HTERT RPE-1 (cell line): ENCODE results near the gene PDXP.
"Not testable (repeated sequence)": the region's sequence is repeated elsewhere in the genome, so short reads cannot be mapped to it uniquely, and the experiment has no call there.

Source experiments
- in situ Hi-C: fragments of 300-500 bp; cut with MboI; formaldehyde crosslinking; loops from 4 replicates; pipeline ENCODE4 v1.14.3; 2020; ENCODE audit warnings: low sequenced_read_pairs

PDXP gene

DNA sequence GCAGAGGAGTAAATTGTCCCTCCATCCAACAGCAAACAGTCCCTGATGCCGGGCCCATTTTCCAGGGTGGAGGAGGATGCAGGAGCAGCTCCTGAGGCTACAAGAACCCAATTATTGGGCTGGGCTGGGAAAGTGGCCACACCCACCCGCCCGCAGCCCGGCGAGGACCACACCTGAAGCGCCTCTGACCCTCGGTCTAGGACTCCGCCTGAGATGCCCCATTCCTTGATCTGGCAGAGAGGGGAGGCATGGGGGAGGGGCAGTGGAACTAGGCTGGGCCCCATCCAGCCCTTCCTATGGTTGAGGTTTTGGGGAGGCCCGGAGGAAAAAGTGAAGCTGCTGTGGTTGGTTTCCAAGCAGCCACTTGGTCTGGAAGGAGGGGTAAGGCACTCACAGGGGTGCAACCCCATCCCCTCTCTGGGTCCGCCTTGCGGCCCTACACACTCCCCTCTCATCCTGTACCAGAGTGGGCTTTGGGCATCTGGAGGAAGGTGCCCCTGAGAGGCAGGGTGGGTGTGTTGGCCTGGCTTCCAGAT lies 14.5 kb downstream of the PDXP start:
- in situ Hi-C loops = no loop called here

DNA sequence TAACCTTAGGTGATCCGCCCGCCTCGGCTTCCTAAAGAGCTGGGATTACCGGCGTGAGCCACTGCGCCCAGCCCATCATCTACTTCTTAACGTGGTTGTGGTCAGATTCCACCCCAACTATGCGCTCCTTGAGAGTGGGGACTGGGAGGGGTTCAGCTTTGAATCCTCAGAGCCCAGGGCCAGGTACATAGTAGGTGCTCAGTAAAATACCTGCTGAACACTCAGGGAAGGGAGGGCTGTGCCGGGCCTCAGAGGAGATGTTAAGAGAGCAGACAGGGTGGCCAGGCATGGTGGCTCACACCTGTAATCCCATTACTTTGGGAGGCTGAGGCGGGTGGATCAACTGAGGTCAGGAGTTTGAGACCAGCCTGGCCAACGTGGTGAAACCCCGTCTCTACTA lies 15.7 kb downstream of the PDXP start:
- in situ Hi-C loops = no loop called here

DNA sequence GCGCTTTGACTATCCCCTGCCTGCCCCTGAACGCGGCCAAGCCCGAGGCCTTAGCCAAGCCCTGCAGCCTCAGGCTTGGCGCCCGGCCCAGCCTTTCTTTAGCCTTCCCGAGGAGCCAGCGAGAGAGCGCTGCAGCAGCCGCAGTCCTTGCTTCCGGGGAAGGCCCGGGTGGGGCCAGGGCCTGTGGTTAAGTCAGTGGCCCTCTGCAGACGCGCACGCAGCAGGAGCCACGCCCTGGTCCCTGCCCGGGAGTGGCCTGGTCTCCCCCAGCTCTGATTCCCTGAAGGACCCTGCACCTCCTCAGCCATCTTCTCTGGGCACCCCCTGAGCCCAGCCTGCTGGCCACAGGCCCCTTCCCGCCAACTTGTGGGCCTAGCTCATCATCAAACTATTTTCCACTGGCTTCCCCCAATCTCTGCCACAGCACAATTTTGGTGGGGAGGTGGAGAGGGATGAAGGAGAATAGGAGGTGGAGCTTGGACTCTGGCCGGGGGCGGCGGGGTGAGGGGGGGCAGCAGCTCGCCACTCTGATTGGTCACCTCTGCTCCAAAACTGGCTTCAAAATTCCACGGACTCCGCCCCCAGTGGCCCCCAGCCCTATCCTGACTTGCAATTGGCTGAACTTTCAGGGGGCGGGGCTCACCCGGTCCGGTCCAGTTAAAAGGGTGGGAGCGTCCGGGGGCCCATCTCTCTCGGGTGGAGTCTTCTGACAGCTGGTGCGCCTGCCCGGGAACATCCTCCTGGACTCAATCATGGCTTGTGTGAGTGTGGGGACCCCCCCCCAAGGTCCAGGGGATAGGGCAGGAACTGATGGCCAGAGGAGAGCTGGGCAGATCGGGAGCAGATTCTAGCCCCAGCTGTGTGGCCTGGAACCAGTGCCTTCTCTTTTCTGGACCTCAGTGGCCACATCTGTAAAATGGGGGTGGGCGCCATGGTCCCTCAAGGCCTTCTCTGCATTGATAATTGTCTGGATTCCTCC lies 16.7 kb downstream of the PDXP start, which contains the start of gene LGALS1:
LGALS1 (plus strand) TSS at position 686 of the 979 bp plus-strand sequence; CDS start at position 753, 67 bp downstream.
- in situ Hi-C loops = no loop called here

DNA sequence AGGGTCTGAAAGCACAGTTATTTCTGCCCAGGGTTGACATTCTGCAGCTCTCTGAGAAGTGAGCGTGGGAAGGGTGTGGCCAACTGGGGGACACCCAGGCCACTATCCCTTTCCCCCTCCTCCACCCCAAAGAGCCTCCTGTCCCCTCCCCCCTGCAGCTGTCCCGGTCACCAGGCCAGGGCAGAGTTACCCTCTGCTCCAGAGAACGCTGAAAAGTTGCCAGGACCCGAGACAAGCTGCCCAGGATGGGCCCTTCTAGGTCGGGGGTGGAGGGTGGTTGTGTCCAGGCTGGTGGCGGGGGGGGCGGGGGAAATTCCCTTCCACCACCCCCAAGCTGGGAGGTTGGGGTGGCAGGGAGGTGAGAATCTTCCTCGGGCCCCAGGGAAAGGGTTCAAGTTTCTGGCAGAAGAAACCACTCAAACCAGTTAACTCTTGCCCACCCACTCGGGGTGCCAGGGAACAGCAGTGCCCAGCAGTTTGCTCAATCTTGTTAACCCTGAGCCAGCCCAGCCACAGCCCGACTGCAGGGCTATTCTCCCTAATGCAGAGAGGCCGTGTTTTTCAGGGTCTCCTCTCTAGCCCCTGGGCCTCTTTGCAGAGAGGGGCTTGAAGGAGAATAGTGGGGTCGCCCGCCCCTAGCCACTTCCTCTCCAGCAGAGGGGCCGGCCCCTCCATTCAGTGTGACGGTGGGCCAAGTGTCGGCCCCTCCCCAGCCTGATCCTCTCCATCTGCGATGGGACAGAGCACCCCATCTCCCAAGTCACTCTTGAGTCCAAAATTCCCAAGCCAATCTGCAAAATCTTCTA lies 17.6 kb downstream of the PDXP start:
- in situ Hi-C loops = no loop called here

DNA sequence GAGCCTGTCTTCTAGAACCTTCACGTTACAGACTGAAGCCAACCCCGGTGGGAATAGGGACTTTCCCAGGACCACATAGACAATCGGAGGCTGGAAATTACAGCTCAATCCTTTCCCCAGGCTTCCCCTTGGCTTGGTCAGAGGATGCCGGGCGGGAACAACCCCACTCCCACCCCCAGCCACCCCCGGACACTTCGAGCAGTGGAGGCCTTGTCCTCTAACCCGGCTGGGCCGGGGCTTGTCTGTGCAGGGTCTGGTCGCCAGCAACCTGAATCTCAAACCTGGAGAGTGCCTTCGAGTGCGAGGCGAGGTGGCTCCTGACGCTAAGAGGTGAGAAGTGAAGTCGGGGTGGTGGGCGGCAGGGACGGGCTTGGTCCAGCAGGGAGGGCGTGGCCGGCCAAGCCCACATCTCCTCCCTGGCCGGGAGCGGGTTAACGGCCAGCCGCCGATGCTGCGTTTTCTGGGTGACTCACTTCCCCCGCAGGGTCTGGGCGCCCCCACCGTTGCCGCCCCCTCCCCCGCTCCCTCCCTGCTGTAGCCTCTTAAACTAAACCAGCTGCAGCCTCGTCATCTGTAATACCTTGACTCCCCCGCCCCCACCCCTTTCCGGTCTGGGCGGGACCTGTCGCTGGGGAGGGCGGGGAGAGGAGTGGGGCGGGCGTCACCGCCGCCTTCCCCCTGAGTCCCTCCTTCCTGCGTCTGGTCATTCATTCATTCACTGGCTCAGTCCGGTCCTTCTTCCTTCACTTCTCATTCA lies 18.4 kb downstream of the PDXP start:
- in situ Hi-C loops = no loop called here

DNA sequence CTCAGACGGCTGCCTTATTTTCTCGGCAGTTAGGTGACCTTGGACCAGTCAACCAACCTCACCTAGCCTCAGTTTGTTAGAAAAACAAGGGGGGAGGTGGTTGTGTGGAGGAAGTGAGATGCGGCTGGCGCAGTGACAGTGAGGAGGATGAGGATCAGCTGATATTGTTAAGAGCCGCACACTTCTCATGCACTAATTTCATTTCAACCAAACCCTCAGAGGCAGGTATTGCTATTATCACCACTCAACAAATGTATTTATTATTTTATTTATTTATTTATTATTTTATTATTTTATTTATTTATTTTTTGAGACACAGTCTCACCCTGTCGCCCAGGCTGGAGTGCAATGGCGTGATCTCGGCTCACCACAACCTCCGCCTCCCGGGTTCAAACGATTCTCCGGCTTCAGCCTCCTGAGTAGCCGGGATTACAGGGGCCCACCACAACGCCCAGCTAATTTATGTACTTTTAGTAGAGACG lies 19.0 kb downstream of the PDXP start:
- in situ Hi-C loops = no loop called here

DNA sequence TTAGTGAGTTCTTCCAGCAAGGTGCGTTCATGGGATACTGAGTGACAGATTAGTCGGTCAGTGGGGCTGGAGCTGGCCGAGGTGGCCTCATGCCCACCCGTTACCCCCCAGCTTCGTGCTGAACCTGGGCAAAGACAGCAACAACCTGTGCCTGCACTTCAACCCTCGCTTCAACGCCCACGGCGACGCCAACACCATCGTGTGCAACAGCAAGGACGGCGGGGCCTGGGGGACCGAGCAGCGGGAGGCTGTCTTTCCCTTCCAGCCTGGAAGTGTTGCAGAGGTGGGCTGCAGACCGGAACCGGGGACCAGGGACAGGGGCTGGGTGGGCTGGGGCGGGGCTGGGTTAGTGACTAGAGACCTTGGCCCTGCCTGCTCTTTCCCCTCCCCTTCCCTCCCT lies 19.8 kb downstream of the PDXP start:
- in situ Hi-C loops = no loop called here

DNA sequence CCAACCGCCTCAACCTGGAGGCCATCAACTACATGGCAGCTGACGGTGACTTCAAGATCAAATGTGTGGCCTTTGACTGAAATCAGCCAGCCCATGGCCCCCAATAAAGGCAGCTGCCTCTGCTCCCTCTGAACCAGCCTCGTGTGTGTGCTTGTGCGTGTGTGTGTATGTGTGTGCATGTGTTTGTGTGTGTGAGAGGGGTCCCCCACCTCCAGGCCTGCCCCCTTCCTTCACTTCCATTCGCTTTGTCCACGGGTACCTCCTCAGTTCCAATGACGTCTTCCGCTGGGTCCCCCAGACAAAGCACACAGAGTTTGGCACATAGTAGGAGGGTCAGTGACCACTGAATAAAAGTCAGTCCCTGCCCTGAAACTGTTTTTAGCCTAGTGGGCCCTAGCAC lies 21.1 kb downstream of the PDXP start:
- in situ Hi-C loops = no loop called here

DNA sequence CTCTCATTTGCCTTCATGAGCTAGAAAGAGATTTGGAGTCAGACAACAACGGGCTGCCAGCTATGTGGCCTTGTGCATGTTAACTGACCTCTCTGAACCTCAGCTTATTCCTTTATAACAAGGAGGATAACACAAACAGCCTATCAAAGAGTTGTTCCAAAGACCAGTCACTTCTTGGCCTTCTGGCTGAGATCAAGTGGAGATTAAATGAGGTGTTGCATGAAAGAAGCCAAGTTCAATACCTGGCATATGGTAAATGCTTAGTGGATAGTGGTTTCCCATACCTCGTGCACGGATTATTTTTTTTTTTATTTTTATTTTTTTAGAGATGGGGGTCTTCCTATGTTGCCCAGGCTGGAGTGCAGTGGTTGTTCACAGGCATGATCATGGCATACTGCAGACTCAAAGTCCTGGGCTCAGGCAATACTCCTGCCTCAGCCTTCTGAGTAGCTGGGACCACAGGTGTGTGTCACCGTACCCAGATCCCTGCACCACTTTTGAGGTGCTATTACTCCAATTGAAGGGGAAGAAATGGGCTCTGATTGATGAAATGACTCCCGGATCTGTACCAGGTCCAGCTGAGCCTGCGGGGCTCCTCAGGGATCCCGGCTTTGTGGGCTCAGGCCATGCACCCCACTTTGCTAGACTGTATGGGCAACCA lies 21.8 kb downstream of the PDXP start:
- in situ Hi-C loops = no loop called here

DNA sequence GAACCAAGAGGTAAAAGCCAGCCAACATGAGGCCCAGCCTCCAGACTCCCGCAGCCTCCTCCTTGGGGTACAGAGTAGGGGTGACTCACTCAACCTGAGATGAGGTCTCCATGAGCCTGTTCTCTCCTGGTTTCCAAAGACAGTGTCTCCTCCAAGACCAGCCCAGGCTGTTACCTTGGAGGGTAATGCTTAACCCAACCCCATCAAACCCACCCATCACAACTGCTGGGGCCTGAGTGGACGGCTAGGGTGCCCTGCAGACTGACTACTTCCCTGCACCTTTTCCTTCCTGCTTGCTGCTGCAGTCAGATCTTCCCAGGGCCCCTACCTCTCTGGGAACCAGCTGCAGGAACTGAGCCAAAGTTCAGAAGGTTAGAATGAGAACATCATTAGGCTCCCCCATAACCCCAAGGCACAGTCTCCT lies 22.5 kb downstream of the PDXP start:
- in situ Hi-C loops = no loop called here

DNA sequence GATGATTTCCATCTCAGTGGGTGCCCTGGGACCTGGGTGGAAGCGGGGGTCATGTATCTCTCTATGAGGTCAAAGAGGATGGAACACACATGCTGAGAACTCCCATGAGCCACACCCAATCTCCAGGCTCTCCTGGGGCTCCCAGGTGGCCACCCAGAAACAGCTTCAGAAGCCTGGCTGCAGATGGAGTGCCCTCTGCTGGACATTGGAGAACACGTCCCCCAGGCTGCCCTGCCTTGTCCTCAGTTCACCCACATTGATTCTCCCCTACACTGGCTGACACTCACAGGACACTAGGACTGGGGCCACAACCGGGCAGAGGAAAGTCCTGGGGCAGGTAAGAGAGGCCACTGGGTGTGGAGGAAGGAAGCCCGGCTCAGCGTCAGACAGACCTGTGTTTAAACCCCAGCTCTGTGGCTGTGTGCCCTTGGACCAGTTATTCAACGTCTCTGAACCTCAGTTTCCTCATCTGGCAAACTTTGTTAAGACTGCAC lies 23.1 kb downstream of the PDXP start:
- in situ Hi-C loops = no loop called here

DNA sequence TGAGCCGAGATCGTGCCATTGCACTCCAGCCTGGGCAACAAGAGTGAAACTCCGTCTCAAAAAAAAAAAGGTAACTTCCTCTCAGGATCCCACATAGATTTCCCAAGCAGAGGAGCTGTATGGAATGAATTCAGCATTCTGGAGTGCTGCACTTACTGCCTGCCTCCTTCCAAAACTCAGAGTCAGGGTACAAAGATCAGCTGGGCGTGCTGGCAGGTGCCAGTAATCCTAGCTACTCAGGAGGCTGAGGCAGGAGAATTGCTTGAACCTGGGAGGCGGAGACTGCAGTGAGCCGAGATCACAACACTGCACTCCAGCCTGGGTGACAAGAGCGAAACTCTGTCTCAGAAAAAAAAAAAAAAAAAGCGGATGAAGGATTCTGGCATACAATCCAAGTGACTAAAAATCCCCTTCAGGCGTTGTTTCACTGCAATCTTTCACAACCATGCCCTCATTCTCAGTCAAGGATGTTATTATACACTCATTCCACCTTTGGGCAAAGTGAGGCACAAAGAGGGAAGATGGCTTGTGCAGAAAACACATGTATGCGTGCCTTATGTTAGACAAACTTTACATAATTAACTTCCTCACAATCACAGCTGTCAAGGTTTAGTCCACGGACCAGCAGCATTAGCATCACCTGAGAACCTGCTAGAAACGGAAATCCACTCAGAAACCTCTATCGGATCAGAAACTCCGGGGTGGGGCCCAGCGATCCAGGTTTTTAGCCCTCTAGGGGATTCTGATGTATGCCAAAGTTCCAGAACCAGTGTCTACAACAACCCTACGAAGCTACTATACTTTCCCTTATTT lies 26.5 kb downstream of the PDXP start:
- in situ Hi-C loops = no loop called here

DNA sequence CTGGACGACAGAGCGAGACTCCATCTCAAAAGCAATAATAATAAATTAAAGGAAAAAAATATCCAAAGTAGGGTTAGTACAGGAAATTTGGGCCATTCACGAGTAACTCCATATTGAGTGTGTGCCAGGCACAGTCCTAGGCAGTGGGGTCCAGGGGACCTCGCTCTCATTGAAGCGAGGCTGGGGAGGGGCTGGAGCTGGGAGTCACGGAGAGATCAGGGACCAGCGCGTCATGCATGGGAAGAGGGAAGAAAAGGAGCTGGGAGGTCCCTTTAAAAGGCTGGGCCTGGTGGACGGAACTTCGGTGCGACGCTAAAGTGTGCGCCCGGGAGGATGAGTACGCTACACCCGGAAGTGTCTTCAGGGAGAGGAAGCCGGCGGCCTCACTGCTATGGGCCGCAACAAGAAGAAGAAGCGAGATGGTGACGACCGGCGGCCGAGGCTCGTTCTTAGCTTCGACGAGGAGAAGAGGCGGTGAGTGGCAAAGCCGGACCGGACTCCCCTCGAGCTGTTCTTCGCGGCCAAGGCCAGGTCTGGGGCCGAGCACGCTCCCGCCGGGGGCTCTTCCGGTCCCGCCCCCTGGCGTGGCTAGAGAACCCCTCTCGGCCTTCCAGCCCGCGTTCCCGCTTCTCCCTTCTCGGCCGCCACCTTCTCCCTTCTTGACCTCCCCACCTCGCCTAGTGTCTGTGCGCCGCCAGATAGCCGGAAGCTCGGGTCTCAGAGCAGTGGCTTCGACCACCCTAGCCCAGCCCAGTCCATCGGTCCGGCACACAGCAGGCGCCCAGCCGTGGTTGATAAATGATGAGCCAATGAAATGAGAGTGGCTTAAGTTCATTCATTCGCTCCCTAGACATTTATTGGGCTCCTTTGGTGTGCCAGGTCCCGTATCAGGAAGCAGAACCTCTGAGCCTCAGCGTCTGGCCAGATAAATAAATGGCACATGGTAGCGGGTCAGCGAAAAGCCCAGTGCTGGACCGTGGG lies 27.8 kb downstream of the PDXP start, which contains the start of gene NOL12:
NOL12 (plus strand) TSS at position 342 of the 981 bp plus-strand sequence; CDS start at position 392, 50 bp downstream.
- in situ Hi-C loops = no loop called here

DNA sequence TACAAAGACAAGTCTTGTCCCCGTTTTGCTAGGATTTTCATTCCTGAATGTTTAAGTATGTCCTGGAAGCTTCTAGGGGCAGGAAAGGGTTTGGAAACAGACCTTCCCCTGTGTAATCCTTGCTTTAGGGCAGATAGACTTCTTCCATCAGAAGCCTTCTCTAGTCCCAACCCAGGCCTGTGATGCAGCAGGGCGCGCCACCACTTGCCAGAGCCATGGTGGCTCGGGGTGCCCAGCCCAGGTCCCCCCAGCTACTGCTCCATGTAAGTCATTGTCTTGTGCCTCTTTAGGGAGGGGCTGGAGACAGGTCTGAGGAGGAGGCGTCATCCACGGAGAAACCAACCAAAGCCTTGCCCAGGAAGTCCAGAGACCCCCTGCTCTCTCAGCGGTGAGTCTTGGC lies 31.9 kb downstream of the PDXP start:
- in situ Hi-C loops = no loop called here

DNA sequence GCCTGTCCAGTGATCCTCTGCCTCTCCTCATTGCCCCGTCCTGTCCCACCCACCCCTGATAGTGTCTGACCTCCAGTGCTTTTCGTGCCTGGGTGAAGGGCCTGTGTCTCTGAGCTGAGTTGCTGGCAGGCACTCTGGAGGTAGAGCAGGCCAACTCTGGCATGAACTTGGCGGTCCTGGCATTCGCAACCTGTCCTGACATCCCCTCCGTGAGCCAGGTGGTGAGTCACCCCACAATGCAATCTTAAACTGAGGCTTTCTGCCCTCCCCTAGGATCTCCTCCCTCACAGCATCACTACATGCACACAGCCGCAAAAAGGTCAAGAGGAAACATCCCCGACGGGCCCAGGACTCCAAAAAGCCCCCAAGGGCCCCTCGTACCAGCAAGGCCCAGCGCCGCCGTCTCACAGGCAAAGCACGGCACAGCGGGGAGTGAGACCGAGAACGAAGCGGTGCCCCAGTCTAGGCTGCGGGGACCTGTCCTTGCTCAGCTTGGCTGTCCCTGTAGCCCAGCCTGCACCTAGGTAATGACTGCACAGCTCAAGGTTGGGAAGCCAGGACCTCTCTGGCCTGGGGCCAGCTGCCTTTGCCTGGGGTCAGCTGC lies 32.5 kb downstream of the PDXP start:
- in situ Hi-C loops = no loop called here

DNA sequence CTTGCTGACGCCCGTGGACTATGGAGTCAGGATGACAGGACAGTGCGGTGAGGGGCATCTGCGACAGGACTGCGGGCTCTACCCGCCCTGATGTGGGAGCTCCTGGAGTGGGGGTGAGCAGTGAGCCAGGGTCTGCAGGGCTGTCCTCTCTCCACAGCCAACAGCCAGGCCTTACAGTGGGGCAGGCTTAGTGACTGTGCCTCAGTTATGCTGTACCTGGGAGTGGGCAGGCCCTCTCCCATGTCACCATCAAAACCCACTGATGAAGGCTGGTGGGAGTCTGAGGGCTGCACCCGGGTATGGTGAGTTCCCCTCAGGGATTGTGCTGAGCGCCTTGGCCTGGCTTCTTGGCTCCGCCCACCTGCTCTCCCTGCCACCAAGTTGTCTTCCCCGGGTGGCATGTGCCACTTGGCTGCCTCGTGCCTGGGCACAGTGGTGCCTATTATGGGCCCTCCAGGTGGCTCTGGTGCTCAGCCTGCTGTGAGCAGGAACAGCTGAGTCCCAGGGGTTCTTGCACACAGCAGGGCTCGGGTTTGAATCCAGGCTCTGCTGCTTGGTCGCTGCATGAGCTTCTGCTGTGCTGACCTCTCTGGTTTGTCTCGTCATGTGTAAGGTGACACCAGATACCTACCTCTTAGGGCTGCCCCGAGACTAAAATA lies 34.2 kb downstream of the PDXP start:
- in situ Hi-C loops = no loop called here

DNA sequence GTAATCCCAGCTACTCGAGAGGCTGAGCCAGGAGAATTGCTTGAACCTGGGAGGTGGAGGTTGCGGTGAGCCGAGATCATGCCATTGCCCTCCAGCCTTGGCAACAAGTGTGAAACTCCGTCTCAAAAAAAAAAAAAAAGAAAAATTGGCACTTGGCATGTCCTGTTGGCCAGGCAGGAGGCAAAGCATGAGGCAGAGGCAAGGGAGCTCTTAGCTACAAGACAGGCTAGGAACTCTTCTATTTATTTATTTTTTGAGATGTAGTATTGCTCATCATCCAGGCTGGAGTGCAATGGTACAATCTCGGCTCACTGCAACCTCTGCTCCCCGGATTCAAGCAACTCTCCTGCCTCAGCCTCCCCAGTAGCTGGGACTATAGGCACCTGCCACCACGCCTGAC lies 35.6 kb downstream of the PDXP start:
- in situ Hi-C loops = not testable (repeated sequence)
